Mucosa of descending colon (tissue), 3 donors: Measurements from ENCODE around the gene SSBP3. TPM values are rescaled to one million over a fixed set of nuclear protein-coding genes. Genes with fewer than 3 reads are reported as not detected.
A peak's percentile ranks its signal among the peaks of the same experiment; 100 is the strongest.

Source experiments
- ATAC-seq: fragments of 200-7000 bp; cut with Tn5 transposase; one replicate; pipeline ENCODE4 v1.9.1; 2020; ENCODE audit warnings: mild to moderate bottlenecking, moderate library complexity
- DNase-seq, 3 donors: peaks; one replicate each; pipeline ENCODE4 v3.0.0-alpha.2; 2020
- H3K36me3 ChIP-seq: fragments of 200-600 bp; one replicate; pipeline ENCODE4 v1.8.0; 2021; ENCODE audit warnings: low read depth, mild to moderate bottlenecking
- H3K4me1 ChIP-seq: fragments of 200-600 bp; one replicate; pipeline ENCODE4 v1.8.0; 2021; ENCODE audit warnings: low read depth, mild to moderate bottlenecking
- H3K4me3 ChIP-seq: fragments of 200-600 bp; one replicate; pipeline ENCODE4 v1.8.0; 2021; ENCODE audit warnings: mild to moderate bottlenecking
- H3K9me3 ChIP-seq: fragments of 200-600 bp; one replicate; pipeline ENCODE4 v1.8.0; 2021; ENCODE audit warnings: mild to moderate bottlenecking
- intact Hi-C, 2 donors: fragments of 100-400 bp; cut with DNase I in 1 of 2; cut with micrococcal nuclease in 1 of 2; formaldehyde crosslinking; loops; one replicate each; pipeline versions ENCODE4 v1.11.0 to v1.11.1; 2022; cut with DNase I, micrococcal nuclease
- total RNA-seq, 3 donors: library from RNA; stranded (reverse); fragmentation: NEBNext Ultra II Directional in 2 of 3; extraction: Animal tissue kit (Norgen Biotek cat#: 25700) in 2 of 3; gene quantifications; one replicate each; pipeline versions ENCODE4 v1.2.1 to v1.2.4, GENCODE V29; 2021 to 2023
- TF ChIP-seq, protein P1 (sequence below): fragments of 200-600 bp; IDR thresholded peaks from one replicate; pipeline ENCODE4 v1.8.0; 2022; ENCODE audit warnings: antibody characterized with exemption, mild to moderate bottlenecking
- donor health status: DM: no; HTN: no; CAD: no; lungs with moderate emphysema.
- donor health status: DM: no; HTN: no; CAD: no.
- donor health status: DM: no; HTN: yes; CAD: no.

SSBP3 gene
- total RNA-seq, 3 donors from 2014 or later, result 77.8 to 85.1 (median 82.0) TPM

DNA sequence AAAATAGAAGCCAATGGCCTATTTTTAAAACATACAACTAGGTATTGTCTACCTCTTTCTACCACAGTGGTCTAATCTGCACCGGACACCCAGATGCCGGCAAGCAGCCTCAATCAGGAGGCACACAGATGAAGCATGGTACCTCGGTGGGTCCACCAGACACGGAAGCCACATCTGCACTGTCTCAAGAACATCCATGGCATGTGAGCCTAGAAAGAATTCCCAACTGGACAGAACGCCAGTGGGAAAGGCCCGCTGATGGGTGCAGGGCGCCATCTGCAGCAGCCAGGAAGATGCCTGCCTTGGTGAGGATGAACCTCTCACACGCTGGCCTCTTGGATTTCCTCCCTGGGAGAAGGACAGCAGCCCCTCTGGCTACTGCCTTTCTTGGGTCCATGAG is 126.7 kb downstream of the SSBP3 start:
- H3K4me1 ChIP-seq, result peaks cover 50% of the 10 kb centered on the region
- ATAC-seq, result no peak
- no peak for DNase-seq
- TF ChIP-seq, protein P1, sequence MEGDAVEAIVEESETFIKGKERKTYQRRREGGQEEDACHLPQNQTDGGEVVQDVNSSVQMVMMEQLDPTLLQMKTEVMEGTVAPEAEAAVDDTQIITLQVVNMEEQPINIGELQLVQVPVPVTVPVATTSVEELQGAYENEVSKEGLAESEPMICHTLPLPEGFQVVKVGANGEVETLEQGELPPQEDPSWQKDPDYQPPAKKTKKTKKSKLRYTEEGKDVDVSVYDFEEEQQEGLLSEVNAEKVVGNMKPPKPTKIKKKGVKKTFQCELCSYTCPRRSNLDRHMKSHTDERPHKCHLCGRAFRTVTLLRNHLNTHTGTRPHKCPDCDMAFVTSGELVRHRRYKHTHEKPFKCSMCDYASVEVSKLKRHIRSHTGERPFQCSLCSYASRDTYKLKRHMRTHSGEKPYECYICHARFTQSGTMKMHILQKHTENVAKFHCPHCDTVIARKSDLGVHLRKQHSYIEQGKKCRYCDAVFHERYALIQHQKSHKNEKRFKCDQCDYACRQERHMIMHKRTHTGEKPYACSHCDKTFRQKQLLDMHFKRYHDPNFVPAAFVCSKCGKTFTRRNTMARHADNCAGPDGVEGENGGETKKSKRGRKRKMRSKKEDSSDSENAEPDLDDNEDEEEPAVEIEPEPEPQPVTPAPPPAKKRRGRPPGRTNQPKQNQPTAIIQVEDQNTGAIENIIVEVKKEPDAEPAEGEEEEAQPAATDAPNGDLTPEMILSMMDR, result no peak
- H3K9me3 ChIP-seq, result no peaks in the 10 kb centered on the region
- no peaks in the 10 kb centered on the region for H3K36me3 ChIP-seq
- no peak overlapping the region for H3K4me3 ChIP-seq
- intact Hi-C loops, result loop anchor here in 1 of 2 donors (10.0 kb wide), 1 partner anchor 215 kb away; no protein-coding TSS in a partner anchor

DNA sequence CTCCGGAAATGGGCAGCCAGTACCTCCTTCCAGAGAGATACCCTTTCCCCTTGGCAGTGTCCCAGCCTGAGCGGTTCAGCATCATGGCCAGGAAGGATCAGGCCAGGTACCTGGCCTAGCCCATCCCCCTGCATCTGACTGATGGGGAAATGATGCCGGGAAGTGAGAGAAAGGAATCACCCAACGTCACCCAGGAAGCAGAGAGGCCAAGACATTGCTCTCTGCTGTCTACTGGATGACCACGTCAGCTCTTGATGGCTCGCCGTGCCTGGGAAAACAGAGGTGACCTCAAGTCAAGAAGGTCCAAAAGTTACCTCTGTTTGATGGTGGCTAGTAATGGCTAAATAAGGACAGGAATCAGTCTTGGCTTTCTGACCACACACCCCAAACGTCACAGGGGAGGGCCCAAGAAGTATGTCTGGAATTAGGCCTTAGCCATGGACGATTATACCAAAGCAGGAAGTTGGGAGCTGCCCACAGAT is 127.2 kb downstream of the SSBP3 start:
- TF ChIP-seq, protein P1, result no peak
- Histone ChIP-seq H3K4me1 (peaks cover 55% of the 10 kb centered on the region), H3K4me3 (no peak overlapping the region), H3K36me3 (no peaks in the 10 kb centered on the region), H3K9me3 (no peaks in the 10 kb centered on the region)
- no peak for DNase-seq
- no peak for ATAC-seq
- intact Hi-C loops, result loop anchor here in 1 of 2 donors (10.0 kb wide), 1 partner anchor 216 kb away; no protein-coding TSS in a partner anchor

GRCh38 chr1:54277451-54278341 is 128.5 kb downstream of the SSBP3 start:
- TF ChIP-seq, protein P1, result no peak
- H3K4me3 ChIP-seq, result no peak overlapping the region
- no peaks in the 10 kb centered on the region for H3K9me3 ChIP-seq
- peaks cover 52% of the 10 kb centered on the region for H3K4me1 ChIP-seq
- H3K36me3 ChIP-seq, result no peaks in the 10 kb centered on the region
- intact Hi-C loops, result loop anchor here in 1 of 2 donors (10.0 kb wide), 1 partner anchor 217 kb away; no protein-coding TSS in a partner anchor
- DNase-seq, result peak in 2 of 3 donors; percentile 54 to 62
- ATAC-seq, result peak; percentile 76

DNA sequence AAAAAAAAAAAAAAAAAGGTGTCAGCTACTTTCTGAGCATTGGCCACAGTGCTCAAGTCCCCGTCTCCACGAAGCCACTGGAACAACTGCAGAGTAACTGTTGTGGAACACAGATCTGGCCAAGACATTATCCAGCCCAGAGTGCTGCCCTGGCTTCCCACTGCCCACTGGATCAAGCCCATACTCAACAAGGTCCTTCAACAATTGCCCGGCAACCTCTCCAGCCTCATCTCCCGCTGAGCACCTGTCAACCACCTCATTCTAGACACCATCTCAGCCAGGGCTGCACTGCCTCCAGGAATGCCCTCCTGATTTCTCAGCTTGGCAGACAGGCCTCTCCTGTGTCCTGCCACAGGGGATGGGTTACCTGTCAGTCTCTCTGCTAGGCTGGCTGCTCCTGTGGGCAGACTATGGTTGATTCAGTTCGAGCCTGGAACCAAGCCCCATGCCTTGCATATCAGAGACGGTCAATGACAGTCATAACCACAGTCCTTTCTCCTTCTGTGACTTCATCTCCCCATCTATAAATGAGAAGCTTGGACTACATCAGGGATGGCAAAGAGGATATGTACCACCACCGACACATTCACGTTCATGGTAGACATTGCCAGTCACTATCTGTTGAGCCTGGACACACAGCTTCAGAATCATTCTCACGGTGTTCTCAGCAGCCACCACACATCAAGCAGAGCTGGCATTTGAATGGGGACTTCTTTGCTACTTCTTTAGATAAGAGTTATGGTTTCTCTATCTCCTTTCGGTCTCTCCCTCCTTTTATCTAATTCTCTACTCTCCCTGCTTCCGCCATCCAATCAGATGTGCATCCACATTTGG is 129.4 kb downstream of the SSBP3 start:
- Histone ChIP-seq H3K9me3 (no peaks in the 10 kb centered on the region), H3K36me3 (no peaks in the 10 kb centered on the region), H3K4me3 (no peak overlapping the region), H3K4me1 (peaks cover 50% of the 10 kb centered on the region)
- intact Hi-C loops, result loop anchor here in 1 of 2 donors (10.0 kb wide), 1 partner anchor 218 kb away; no protein-coding TSS in a partner anchor
- no peak for ATAC-seq
- TF ChIP-seq, protein P1, result no peak
- peak in 1 of 3 donors; percentile 54 for DNase-seq

DNA sequence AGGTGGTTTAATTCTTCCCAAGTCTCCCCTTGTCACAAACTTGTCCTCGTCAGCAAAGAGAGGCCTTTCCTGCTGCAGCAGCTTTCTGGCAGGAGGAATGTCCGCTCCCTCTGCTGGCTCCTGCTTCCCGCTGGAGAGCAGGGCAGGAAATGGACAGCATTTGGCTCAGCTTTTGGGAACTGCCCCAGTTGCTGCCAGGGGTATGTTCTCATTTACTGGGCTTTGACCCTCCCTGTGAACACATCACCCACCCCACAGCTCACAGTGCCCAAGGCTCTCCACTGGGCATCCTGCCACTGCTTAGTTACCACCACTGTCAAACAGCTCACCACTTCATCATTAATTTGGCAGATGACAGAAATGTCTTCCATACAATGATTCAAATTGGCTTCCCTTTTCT is 130.8 kb downstream of the SSBP3 start:
- intact Hi-C loops, result loop anchor here in 1 of 2 donors (10.0 kb wide), 1 partner anchor 219 kb away; no protein-coding TSS in a partner anchor
- peaks cover 47% of the 10 kb centered on the region for H3K4me1 ChIP-seq
- H3K9me3 ChIP-seq, result no peaks in the 10 kb centered on the region
- TF ChIP-seq, protein P1, result no peak
- H3K36me3 ChIP-seq, result no peaks in the 10 kb centered on the region
- no peak for ATAC-seq
- H3K4me3 ChIP-seq, result no peak overlapping the region
- DNase-seq, result no peak
